ENCODE data around the gene VASN.
A peak's percentile ranks its signal among the peaks of the same experiment; 100 is the strongest.

VASN gene

DNA sequence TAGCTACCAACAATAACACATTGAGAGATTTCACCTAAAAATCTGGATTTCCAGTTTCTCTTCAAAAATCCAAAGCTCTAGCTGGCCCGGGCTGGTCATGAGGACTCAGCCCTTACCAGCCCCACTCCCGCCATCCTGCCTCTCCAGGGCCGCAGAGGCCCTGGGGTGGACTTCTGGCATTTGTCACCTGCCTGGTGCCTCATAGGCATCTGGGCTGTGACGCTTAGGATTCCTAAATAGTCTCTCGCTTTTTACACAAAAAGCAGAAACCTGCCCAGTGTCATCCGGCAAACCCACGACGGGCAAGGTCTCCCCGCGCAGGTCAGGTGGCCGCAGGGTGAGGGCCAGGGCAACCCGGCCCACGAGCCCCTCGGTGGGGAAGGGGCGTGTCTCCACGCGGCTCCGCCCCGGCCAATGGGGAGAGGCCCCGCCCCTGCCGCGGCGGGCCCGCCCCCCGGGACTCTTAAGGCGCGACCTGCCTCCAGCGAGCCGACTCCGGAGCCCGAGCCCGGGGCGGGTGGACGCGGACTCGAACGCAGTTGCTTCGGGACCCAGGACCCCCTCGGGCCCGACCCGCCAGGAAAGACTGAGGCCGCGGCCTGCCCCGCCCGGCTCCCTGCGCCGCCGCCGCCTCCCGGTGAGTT is at the start of gene VASN:
TSS of gene VASN (plus strand) at position 492 of the 644 bp plus-strand sequence. CDS start 9,030 bp downstream, outside the sequence.
- peak; percentile 92 for DNase-seq (ENCODE audit: low spot score)
- TF ChIP-seq, protein P1, sequence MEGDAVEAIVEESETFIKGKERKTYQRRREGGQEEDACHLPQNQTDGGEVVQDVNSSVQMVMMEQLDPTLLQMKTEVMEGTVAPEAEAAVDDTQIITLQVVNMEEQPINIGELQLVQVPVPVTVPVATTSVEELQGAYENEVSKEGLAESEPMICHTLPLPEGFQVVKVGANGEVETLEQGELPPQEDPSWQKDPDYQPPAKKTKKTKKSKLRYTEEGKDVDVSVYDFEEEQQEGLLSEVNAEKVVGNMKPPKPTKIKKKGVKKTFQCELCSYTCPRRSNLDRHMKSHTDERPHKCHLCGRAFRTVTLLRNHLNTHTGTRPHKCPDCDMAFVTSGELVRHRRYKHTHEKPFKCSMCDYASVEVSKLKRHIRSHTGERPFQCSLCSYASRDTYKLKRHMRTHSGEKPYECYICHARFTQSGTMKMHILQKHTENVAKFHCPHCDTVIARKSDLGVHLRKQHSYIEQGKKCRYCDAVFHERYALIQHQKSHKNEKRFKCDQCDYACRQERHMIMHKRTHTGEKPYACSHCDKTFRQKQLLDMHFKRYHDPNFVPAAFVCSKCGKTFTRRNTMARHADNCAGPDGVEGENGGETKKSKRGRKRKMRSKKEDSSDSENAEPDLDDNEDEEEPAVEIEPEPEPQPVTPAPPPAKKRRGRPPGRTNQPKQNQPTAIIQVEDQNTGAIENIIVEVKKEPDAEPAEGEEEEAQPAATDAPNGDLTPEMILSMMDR (IDR thresholded peaks at IDR 0.05; ENCODE audit: borderline replicate concordance, control extremely low read depth, extremely low read depth, insufficient read depth, missing control alignments), result no peak
- in situ Hi-C loops (cut with MboI; ENCODE audit: low sequenced_read_pairs, unreplicated experiment), result no loop called here

- DNase-seq (ENCODE audit: low spot score), result no peak
- TF ChIP-seq, protein P1 (IDR thresholded peaks at IDR 0.05; ENCODE audit: borderline replicate concordance, control extremely low read depth, extremely low read depth, insufficient read depth, missing control alignments), result no peak
- in situ Hi-C loops (cut with MboI; ENCODE audit: low sequenced_read_pairs, unreplicated experiment), result no loop called here
Observed at GRCh38 chr16:4322121-4323052, 49.3 kb upstream of the VASN start.

DNA sequence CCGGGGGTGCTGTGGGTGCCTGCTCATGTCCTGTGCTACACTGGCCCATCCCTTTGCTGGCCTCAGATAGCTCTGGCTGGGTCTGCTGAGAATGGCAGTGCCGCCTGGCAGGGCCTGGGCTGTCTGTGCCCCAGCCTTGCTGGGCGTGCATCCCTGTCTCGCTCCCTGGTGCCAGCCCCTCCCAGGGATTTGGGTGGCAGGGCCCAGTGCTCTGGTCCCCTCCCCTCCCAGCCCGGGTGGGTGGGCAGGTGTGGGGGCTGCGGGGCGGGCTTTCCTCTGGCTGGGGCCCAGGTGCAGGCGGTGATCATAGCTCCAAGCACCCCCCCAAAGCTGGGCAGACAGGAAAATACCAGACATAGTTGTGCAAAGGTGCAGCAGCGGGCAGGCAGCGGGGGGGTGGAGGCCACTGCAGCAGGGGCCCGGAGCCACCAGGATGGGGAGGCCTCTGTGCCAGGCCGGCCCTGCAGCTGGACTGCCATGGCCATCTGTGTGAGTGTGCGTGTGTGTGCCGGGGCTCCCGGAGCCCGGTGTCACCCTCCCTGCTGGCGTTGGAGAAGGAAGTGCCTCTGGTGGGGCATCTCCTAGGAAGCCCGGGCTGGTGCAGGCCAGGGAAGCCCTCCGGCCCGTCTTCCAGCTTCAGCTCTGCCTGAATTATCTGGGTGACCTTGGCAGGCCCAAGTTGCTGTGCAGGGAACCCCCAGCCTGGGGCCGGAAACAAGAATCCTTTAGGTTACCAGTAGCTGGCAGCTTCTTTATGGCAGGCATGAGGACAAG is 48.4 kb upstream of the VASN start:
- TF ChIP-seq, protein P1 (IDR thresholded peaks at IDR 0.05; ENCODE audit: borderline replicate concordance, control extremely low read depth, extremely low read depth, insufficient read depth, missing control alignments), result no peak
- DNase-seq (ENCODE audit: low spot score), result no peak
- in situ Hi-C loops (cut with MboI; ENCODE audit: low sequenced_read_pairs, unreplicated experiment), result no loop called here

- in situ Hi-C loops (cut with MboI; ENCODE audit: low sequenced_read_pairs, unreplicated experiment), result no loop called here
- TF ChIP-seq, protein P1 (IDR thresholded peaks at IDR 0.05; ENCODE audit: borderline replicate concordance, control extremely low read depth, extremely low read depth, insufficient read depth, missing control alignments), result no peak
- no peak for DNase-seq (ENCODE audit: low spot score)
Observed at GRCh38 chr16:4323845-4324488, 47.7 kb upstream of the VASN start.

DNA sequence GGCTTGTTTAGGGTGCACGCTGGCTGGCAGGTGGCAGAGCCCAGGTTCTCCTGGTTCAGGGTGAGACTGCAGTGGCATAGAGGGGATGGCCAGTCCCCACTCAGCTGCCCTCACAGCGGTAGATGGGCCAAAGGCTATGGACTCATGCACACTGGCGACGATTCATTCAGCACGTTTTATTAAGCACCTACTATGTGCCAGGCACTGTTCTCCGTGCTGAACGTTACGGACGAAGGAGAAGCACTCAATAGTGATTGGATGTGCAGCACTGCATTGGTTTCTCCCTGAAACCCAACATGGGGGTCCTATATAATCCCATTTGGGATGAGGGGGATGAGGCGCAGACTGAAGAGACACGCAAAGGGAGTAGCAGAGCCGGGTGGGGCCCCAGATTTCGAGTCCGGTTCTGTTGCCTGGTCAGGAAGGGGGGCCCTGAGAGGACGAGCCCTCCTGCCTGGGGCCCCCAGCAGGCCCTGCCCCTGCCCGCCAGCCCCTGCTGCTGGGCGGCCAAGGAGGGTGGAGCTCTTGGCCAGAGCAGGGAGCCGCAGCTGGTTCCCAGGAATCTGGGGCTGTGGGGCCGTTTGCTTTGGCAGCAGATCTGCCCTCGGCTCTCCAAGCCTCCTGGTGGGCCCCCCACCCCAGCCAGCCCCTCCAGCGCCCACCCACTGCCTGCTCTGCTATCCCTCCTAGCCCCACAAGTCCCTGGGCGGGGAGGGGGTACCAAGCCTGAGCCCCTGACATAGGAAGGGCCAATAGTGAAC is 47.0 kb upstream of the VASN start:
- in situ Hi-C loops (cut with MboI; ENCODE audit: low sequenced_read_pairs, unreplicated experiment), result no loop called here
- TF ChIP-seq, protein P1 (IDR thresholded peaks at IDR 0.05; ENCODE audit: borderline replicate concordance, control extremely low read depth, extremely low read depth, insufficient read depth, missing control alignments), result no peak
- DNase-seq (ENCODE audit: low spot score), result no peak

All from GM13976 (cell line).